Measurements from ENCODE around the gene MICALL1.
"Not testable (repeated sequence)": the region's sequence is repeated elsewhere in the genome, so short reads cannot be mapped to it uniquely, and the experiment has no call there.

MICALL1 gene

GRCh38 chr22:37951305-37951704 lies 45.2 kb downstream of the MICALL1 start:
- no peak for TF ChIP-seq CTCF (IDR thresholded peaks at IDR 0.05; ENCODE audit: low read depth, low read length, missing control alignments)
- no peak for DNase-seq (ENCODE audit: low read depth)
- in situ Hi-C loops (cut with HindIII; ENCODE audit: low sequenced_read_pairs) = no loop called here
- H3K4me3 ChIP-seq (ENCODE audit: low read depth, low read length) = no peak overlapping the region

- peak overlapping the region; percentile 94 for H3K4me3 ChIP-seq (ENCODE audit: low read depth, low read length)
- in situ Hi-C loops (cut with HindIII; ENCODE audit: low sequenced_read_pairs); DNase-seq (ENCODE audit: low read depth): not testable (repeated sequence)
These were observed 46.5 kb downstream of the MICALL1 start for GRCh38 chr22:37952629-37953028.

- no peak for TF ChIP-seq CTCF (IDR thresholded peaks at IDR 0.05; ENCODE audit: low read depth, low read length, missing control alignments)
- peak overlapping the region; percentile 94 for H3K4me3 ChIP-seq (ENCODE audit: low read depth, low read length)
- no peak for DNase-seq (ENCODE audit: low read depth)
- in situ Hi-C loops (cut with HindIII; ENCODE audit: low sequenced_read_pairs) = no loop called here
These were observed 47.0 kb downstream of the MICALL1 start for GRCh38 chr22:37953062-37953436.

- in situ Hi-C loops (cut with HindIII; ENCODE audit: low sequenced_read_pairs) = no loop called here
- H3K4me3 ChIP-seq (ENCODE audit: low read depth, low read length) = peak within 1 kb of the TSS; percentile 94
- no peak for TF ChIP-seq CTCF (IDR thresholded peaks at IDR 0.05; ENCODE audit: low read depth, low read length, missing control alignments)
- DNase-seq (ENCODE audit: low read depth) = peak; percentile 87
These were observed 47.5 kb downstream of the MICALL1 start, which contains the start of the genes C22orf23 and POLR2F for GRCh38 chr22:37953437-37954179. Gene C22orf23, minus strand, starts transcription at chr22:37953601. Its CDS starts 452 bp downstream, at chr22:37953149. Gene POLR2F, plus strand, starts transcription at chr22:37953699. Its CDS starts 89 bp downstream, at chr22:37953788.

- peak overlapping the region; percentile 94 for H3K4me3 ChIP-seq (ENCODE audit: low read depth, low read length)
- no peak for DNase-seq (ENCODE audit: low read depth)
- in situ Hi-C loops (cut with HindIII; ENCODE audit: low sequenced_read_pairs) = no loop called here
- no peak for TF ChIP-seq CTCF (IDR thresholded peaks at IDR 0.05; ENCODE audit: low read depth, low read length, missing control alignments)
These were observed 48.6 kb downstream of the MICALL1 start for GRCh38 chr22:37954686-37955085.

- in situ Hi-C loops (cut with HindIII; ENCODE audit: low sequenced_read_pairs); H3K4me3 ChIP-seq (ENCODE audit: low read depth, low read length); DNase-seq (ENCODE audit: low read depth): not testable (repeated sequence)
These were observed 49.8 kb downstream of the MICALL1 start for GRCh38 chr22:37955825-37956397.

GRCh38 chr22:37957232-37957631 lies 51.1 kb downstream of the MICALL1 start:
- no peak for DNase-seq (ENCODE audit: low read depth)
- TF ChIP-seq CTCF (IDR thresholded peaks at IDR 0.05; ENCODE audit: low read depth, low read length, missing control alignments) = no peak
- in situ Hi-C loops (cut with HindIII; ENCODE audit: low sequenced_read_pairs) = no loop called here
- no peak overlapping the region for H3K4me3 ChIP-seq (ENCODE audit: low read depth, low read length)
